ENCODE data around the gene NME7.

Gene NME7

GRCh38 chr1:169087876-169088275, 279.7 kb downstream of the NME7 start:
- Histone ChIP-seq H3K27me3 (no peaks in the 10 kb centered on the region), H3K4me3 (ENCODE audit: low read depth in 1 of 2, low read length in 1 of 2) (no peak overlapping the region), H3K36me3 (no peaks in the 10 kb centered on the region), H3K27ac (no peak overlapping the region), H3K4me1 (ENCODE audit: control insufficient read depth in 1 of 2, insufficient read depth in 1 of 2, low read depth in 1 of 2, low read length in 1 of 2) (no peaks in the 10 kb centered on the region), H3K9me3 (no peaks in the 10 kb centered on the region)
- no peak for TF ChIP-seq CTCF (IDR thresholded peaks at IDR 0.05)

GRCh38 chr1:169086603-169087455, 280.8 kb downstream of the NME7 start:
- no peaks in the 10 kb centered on the region for H3K36me3 ChIP-seq
- no peaks in the 10 kb centered on the region for H3K4me1 ChIP-seq (ENCODE audit: control insufficient read depth in 1 of 2, insufficient read depth in 1 of 2, low read depth in 1 of 2, low read length in 1 of 2)
- no peaks in the 10 kb centered on the region for H3K9me3 ChIP-seq
- H3K4me3 ChIP-seq (ENCODE audit: low read depth in 1 of 2, low read length in 1 of 2): no peak overlapping the region
- TF ChIP-seq CTCF (IDR thresholded peaks at IDR 0.05): no peak
- H3K27me3 ChIP-seq: no peaks in the 10 kb centered on the region
- H3K27ac ChIP-seq: no peak overlapping the region

GRCh38 chr1:169085911-169086310, 281.7 kb downstream of the NME7 start:
- Histone ChIP-seq H3K27me3 (no peaks in the 10 kb centered on the region), H3K4me1 (ENCODE audit: control insufficient read depth in 1 of 2, insufficient read depth in 1 of 2, low read depth in 1 of 2, low read length in 1 of 2) (no peaks in the 10 kb centered on the region), H3K4me3 (ENCODE audit: low read depth in 1 of 2, low read length in 1 of 2) (no peak overlapping the region), H3K9me3 (no peaks in the 10 kb centered on the region), H3K27ac (no peak overlapping the region), H3K36me3 (no peaks in the 10 kb centered on the region)
- no peak for TF ChIP-seq CTCF (IDR thresholded peaks at IDR 0.05)
